ENCODE data around the gene CCNB3.

- TF ChIP-seq EP300 (IDR thresholded peaks at IDR 0.05), result no peak
- no peak for TF ChIP-seq RAD21 (conservative IDR thresholded peaks at IDR 0.05 in 1 of 2, IDR thresholded peaks at IDR 0.05 in 1 of 2)
- TF ChIP-seq CBX8 (IDR thresholded peaks at IDR 0.05), result no peak
- no peak for TF ChIP-seq POLR2A (IDR thresholded peaks at IDR 0.05; ENCODE audit: low read length)
- no peak for TF ChIP-seq MAX (IDR thresholded peaks at IDR 0.05)
- TF ChIP-seq CTCF (IDR thresholded peaks at IDR 0.05), result no peak
- no peak for TF ChIP-seq ESRRA (IDR thresholded peaks at IDR 0.05; ENCODE audit: borderline replicate concordance, low read length)
- TF ChIP-seq MYC (IDR thresholded peaks at IDR 0.05; ENCODE audit: borderline replicate concordance, low read length), result no peak
- no peak for TF ChIP-seq CEBPB (IDR thresholded peaks at IDR 0.05)
- no peak for TF ChIP-seq NR3C1 (IDR thresholded peaks at IDR 0.05)
These were observed 122.7 kb downstream of the CCNB3 start for GRCh38 chrX:50327235-50327634.

Measured in A549 (cell line).